Globus pallidus (tissue), 1 donor: ENCODE measurements around the gene PRSS33.

Experiments
- DNase-seq: peaks from one replicate; pipeline ENCODE4 v3.0.0-alpha.2; 2015; ENCODE audit warnings: low spot score

PRSS33 gene

DNA sequence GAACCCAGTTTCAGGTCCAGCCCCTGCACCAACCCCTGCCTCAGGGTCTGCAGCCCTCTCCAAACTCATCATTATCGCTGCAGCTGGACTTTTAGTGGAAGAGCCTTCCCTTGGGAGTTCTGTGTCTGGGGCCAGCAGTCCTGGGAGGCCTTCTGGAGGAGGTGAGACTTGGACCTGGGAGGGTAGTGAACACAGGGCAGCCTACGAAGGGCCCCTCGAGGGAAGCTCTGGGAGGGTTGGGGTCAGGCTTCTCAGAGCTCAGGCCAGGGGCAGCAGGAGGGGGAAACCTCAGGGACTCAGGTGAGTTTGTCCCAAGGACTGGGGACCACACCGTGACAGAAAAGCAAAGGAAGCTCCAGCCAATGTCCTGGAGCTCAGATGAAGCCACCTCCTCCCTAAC lies 46.2 kb downstream of the PRSS33 start:
- DNase-seq: no peak

DNA sequence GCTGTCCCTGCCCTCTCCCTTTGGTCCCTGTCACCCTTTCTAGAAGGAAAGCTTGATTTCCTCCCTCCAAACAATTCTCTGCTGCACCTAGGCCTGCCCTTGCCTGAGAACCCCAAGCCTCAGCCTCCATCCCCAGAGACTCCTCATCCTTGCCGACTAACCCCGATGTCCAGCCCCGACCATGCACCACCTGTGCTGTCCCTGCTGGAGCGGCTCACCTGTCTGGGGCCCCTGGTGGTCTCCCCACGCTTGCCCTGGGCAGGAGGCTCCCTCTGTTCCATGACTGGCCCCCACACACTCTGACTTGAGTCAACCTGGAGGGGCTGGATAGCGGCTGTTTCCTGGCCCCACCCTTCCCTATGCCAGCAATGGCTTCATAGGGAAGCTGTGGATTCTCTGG lies 46.9 kb downstream of the PRSS33 start:
- no peak for DNase-seq

DNA sequence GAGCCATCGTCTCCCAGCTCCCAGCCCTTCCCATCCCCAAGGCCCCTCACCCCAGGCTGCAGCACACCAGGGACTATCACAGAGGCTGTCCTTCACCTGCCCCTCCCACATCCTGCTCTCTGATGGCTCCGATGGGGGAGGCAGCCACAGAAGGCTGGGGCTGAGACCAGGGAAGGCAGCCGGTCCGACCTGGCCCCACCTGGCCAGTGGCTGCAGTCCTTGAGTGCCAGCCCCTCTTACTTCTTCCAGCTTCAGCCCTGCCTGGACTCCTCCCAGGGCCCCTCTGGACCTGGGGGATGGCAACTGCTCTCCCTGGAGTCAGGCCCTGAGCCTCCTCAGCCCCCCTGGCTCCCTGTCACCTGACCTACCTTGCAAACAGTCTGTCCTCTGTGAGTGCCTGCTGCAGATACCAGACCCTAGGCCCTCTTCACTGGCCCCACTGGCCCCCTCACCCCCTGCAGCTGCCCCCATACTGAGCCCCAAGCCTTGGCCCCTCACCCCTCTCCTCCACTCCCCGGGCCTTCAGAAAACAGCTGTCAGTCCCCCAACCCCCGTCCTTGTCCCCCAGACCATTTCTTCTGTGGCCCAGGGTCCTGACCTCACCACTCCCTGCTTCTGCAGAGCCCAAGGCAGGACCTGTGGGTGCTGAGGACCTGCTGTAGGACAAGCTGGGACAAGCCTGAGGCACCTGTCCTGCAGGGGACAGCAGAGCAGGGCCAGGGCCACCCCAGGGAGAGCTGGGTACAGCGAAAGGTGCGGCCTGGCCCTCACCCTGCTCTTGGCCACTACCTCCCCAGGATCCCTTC lies 47.5 kb downstream of the PRSS33 start:
- no peak for DNase-seq

DNA sequence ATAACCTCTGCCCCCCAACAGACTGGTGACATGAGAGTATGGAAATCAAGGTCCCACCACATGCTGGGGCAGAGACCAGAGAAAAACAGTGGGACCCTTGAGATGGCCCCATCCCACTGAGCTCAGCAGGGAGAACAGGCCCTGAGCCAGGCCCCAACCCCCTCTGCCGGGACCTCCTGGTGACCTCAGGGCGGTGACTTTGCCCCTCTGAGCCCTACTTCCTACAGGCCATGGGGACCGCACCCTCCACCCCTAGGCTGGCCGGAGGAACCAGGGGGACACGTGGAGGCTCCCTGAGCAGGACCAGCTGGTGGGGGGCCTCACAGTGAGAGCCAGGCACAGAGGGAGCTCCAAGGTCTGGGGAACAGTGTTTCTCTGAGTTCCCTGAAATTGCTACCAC lies 48.7 kb downstream of the PRSS33 start:
- DNase-seq: no peak

DNA sequence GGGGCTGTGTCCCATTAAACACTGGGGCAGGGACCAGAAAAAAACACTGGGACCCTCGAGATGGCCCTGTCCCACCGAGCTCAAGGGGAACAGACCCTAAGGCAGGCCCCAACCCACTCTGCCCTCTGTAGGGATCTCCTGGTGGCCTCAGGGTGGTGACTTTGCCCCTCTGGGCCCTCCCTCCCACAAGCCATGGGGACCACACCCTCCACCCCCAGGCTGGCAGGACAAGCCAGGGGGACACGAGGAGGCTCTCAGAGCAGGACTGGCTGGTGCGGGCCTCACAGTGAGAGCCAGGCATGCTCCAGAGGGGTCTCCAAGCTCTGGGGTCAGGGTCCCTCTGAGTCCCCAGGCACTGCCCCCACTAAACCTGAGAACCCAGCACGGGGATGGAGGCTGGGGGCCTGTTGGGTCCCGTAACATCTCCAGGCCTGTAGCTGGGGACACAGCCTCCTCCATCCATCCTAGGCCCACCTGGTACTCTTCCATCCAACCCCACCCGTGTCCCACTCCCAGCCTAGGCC lies 49.4 kb downstream of the PRSS33 start:
- DNase-seq: no peak

DNA sequence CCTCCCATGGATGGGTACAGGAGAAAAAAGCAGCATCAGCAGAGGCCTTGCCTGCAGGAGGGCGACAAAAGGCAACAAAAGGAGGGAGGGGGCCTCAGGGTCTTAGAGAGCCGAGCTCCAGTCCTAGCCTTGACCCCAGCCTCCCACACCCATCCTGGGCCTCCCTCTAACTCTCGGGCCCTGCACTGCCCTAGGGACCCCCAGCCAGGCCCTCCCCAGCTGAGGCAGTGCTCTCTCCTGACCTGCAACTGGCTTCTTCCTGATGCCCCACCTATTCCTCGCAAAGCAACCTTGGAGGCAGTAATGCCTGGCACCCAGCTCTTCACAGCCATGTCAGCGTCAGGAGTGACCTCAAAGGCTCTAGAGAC lies 50.1 kb downstream of the PRSS33 start:
- no peak for DNase-seq

DNA sequence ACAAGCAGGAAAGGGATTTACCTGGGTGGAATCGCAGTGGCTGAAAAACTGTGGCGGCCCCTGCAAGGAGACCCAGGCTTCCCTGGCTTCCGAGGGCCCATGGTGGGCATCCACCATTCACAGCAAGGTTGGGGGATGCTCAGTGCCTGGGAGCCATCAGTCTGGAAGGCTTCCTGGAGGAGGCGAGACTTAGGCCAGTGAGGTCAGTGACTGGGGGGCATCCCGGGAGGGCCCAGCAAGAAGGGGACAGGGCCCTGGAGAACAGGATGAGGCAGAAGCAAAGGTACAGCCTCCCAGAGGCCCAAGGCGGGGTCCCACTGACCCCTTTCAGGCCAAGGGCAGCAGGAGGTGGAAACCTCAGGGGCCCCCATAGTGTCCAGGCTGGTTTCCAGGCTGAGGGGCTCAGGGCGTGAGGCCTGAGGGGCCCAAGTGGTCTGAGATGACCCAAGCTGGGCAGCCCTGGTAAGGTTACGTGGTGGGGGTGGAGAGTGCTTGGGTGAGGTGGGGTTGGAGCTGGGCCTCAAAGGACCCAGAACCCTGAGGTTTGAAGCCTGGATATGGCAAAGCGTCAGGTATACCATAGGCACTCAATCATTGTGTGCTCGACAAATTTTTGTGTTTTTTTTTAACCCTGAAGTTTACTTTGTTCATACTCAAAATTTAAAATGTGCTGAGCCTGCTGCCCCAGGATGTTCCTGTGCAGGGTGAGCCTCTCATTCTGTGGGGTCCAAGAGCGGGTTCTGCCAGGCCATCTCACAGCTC lies 50.7 kb downstream of the PRSS33 start:
- no peak for DNase-seq

DNA sequence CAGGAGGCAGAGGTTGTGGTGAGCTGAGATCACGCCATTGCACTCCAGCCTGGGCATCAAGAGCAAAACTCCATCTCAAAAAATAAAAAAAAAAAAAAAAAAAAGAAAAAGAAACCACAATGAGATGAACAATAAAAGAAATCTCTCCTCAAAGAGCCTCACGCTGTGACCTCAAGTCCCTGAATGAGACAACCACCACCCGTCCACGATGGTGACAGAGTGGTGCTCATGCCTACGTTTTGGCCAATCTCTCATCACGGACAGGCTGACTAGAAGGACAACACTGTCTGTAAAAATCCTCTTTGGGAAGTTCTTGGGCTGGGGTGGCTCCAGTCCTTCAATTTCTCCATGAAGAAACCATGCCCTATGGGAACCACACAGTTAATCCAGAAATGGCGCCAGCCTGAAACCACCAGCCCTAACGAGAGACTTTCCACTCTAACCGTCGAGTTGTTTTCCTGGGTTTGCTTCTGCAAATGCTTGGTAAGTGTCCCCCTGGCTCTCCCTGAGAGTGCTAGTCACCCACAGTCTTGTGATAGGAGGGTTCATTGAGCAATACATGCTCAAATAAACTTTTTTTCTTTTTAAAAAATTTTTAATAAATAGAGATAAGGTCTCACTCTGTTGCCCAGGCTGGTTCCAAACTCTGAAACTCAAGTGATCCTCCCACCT lies 52.4 kb downstream of the PRSS33 start:
- no peak for DNase-seq
